Stimulated activated CD4-positive, alpha-beta T cell treated with anti-CD3 and anti-CD28 coated beads, Interleukin-4, amount 100 ng/mL, for 1 hour (primary cell): ENCODE results near the gene IQSEC1.

ENCODE experiments used
- DNase-seq: peaks from one replicate; pipeline ENCODE4 v3.0.0-alpha.2; 2020

The IQSEC1 gene

GRCh38 chr3:12964711-12965612, 108.3 kb downstream of the IQSEC1 start:
- DNase-seq = no peak

DNA sequence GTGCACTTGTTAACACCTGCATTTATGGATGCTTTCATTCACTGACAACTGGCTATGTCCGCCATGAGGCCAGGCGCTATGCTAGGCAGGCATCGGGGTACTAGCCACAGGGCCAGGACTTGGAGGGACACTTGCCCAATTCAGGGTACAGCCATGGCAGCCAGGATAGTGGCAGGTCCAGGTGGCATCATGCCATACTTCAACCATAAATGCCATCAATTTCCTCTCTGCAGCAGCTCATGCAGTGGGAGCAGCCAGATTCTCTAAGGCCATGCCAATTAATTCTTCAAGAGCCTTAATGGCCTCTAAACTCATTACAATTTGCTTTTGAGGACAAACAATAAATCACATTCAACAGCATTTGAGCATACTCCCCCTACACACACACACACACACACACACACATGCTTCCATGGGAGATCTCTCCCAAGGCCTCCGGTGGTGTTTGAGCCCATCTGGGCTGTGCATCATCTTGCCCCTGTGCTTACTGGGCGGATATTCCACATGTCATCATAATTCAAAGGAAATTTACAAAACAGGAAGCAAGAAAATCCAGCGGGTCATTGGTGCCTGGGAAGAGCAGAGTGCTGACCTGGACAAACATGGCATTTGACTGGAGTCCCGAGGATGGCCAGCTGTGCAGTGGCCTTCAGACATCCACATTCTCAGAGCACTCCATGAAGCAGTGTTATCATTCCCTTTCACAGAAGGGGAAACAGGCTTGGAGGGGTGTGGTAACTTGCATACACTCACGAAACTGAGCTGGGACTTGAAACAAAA, 109.1 kb downstream of the IQSEC1 start:
- DNase-seq = no peak

DNA sequence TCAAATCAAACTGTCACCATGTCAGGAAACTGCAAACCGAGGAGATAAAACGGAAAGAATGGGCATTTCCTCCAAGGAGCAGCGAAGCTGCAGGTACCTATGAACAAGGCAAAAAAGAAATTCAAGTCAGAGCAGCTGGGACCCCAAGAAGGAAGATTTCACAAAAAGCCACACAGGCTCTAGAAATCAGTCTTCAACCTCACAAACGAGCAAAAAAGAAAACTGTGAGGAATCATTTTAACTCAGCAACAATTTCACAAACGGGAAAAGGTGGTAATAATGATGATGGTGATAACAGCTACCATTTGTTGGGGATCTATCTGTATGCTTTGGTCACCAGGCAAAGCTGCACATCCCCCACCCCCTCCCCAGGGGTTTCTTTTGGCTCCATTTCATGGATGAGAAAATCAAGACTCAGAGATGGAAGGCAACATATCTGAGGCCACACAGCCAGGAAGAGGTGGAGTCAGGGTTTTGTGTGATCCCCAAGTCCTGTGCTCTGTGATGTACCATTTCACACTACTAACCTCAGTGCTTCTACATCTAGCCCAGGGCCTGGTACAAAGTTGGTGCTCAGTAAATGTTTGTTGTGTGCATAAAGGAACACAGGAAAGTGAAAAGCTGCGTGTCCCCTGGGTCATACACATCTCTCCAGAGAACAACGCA, 109.9 kb downstream of the IQSEC1 start:
- no peak for DNase-seq

DNA sequence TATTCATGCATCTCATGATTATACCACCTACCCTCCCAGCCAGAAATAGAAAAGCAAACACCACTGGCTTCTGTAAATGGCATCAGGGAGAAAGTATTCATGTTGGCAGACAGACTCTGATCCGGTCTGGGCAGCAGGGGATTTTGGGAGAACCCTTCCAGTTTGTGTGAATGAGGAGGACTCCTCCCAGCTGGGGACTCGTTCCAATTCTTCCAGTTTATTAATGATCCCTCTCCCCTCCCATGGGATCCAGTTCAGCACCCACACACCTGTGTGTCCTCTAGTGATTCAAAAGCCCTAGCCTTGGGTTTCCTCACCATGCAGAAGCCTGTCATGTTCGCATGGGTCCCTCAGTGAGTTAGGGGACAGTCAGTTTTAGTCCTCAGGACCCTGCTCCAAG, 110.9 kb downstream of the IQSEC1 start:
- DNase-seq = no peak

GRCh38 chr3:12961697-12962036, 111.6 kb downstream of the IQSEC1 start:
- no peak for DNase-seq

GRCh38 chr3:12961007-12961696, 112.1 kb downstream of the IQSEC1 start:
- DNase-seq = no peak

DNA sequence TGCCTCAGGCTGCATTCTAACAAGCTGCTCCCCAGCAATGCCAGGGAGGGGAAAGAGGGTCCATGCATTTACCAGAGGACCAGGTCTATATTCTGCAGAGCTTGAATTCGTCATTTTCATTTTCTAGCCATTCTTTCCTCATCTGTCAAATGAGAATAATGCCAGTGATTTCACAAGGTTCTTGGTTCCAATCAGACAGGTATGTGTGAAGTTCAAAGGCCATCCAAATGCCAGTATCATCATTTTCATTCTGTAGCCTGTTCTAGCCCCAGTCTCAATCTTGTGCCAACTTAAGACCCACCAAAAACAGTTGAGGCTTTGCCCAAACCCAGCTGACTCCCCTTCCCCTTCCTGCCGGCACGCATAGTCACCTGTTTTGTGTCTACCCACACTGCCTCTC, 112.7 kb downstream of the IQSEC1 start:
- no peak for DNase-seq

DNA sequence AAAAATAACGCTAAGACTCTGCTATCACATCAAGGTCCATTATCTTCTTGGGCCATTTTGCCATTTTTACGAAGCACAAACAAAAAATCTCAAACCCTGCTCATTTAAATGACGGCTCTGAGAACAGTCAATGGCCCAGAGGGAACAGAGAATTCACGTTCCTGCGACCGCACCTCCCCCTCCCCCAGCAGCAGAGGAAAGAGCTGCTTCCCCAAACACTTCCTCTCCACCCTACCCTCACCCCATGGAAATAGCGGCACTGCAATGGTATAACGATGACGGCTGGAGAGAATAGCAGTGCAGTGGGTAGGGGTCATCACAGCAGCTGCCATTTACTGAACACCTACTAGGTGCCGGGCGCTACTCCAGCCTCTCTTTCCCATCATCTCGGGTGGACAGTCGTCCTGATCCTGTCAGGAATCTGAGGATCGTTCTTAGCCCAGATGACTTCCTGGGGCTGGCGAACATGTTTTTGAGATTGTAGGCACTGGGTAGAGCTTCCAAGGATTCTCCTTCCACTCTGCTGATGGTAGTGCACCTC, 113.3 kb downstream of the IQSEC1 start:
- no peak for DNase-seq

DNA sequence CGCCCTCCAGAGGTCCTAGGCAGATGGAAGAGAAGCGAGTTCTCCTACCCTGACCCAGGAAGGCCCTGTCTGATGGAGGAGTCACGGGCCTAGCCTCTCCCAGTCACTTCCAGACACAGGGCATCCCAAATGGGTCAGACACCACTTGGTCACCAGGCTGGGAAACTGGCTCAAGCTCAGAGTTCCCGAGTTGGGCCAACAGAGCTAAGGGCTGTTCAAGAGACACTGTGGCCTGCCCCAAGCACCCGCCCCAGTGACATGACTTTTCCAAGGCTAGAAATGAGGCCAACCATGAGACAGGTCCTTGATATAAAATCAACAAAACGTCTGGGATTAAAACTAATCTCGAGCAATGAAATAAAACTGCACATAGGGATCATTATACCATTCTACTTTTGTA, 113.8 kb downstream of the IQSEC1 start:
- DNase-seq = no peak

GRCh38 chr3:12957824-12958792, 115.1 kb downstream of the IQSEC1 start:
- DNase-seq = no peak

- no peak for DNase-seq
Measured at GRCh38 chr3:12957339-12957738, 115.9 kb downstream of the IQSEC1 start.

GRCh38 chr3:12956316-12956660, 116.9 kb downstream of the IQSEC1 start:
- DNase-seq = no peak

DNA sequence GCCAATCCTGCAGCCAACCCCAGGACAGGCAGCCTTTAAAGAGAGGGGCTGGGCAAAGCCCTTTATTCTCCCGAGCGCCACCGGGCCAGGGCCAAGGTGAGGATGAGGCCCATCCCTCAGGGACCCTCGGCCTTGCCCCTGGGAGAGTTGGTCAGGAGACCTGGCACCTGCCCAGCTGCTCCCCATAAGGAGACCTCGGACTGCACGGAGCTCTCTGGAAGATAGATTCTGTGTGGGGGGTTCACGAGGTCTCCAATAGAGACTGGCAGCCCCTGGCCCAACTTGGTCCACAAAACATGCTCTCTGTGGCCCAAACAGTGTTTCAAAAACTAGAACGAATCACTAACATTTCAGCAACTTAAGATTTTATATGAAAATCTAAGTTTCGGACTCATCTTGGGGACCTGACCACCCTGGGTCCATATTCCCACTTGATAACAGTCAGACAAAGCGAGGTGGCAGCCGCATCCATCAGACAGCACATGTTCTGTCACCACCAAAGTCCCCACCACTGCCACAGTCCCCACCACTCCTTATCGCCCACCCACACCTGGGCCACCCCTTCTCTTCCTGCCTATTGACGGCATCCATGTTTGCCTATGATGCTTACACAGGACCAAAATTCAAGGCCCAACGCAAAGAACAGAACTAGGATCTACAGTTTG, 117.4 kb downstream of the IQSEC1 start:
- DNase-seq = no peak

GRCh38 chr3:12954891-12955650, 118.2 kb downstream of the IQSEC1 start:
- peak; percentile 17 for DNase-seq

DNA sequence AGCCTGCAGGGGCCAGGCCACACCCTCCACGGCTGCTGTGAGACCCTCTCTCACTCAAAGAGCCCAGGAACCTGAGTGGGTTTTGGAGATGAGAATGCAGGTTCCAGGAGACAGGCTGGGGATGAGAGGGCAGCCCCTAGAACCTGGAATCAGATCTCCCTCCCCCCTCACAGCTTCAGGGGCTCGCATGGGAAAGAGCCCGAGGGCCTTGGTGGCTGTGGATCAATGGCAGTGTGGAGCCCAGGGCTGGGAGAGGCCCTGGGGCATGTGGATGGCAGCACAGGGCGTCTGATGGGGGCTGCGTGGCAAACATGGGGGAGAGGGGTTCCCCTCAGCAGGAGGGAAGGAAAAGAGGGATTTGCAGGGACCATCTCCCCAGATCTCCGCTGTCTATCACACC, 119.0 kb downstream of the IQSEC1 start:
- DNase-seq = no peak

GRCh38 chr3:12953201-12953995, 119.8 kb downstream of the IQSEC1 start:
- DNase-seq = no peak

DNA sequence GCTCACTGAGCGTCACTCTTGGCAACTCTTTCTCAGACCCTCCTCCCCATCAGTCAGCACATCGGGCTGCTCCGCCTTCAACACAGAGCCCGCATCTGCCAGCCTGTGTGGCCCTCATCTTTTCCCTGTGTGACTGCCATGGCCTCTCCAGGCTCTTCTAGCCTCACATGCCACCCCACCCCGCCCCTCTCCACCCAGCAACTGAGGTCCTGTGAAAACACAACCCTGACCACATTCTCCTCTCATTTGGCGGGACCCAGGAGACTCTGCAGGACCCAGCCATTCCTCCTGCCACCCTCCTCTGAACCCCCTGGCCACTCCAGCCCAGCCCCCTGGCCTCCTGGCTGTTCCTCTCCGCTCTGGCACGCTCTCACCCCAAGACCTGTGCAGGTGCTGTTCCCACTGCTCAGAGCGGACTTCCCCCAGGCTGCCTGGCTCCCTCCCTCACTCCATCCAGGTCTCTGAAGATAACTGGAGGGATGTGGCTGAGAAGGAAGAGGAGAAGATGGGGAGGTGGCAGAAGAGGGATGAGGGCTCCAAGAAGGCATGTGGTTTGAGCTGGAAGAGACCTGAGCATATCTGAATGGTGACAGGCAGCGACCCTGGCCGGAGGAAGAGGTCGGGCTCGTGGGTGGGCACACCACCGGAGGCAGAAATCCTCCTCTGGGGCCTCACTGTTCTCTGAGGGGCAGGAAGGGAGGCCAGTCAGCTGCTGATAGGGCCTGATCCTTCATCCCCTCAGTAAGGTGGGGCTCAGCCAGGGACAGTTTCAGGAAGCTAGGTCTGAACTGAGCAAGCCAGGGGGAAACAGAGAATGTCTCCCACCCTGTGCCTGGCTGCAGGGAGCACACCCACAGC, 120.7 kb downstream of the IQSEC1 start:
- DNase-seq = no peak
